Measurements from ENCODE around the gene DDI2. TPM values are rescaled to one million over a fixed set of nuclear protein-coding genes. Genes with fewer than 3 reads are reported as not detected.
A peak's percentile ranks its signal among the peaks of the same experiment; 100 is the strongest.

The DDI2 gene
- total RNA-seq, 1 experiment from 2014 or later: 9.4 TPM

DNA sequence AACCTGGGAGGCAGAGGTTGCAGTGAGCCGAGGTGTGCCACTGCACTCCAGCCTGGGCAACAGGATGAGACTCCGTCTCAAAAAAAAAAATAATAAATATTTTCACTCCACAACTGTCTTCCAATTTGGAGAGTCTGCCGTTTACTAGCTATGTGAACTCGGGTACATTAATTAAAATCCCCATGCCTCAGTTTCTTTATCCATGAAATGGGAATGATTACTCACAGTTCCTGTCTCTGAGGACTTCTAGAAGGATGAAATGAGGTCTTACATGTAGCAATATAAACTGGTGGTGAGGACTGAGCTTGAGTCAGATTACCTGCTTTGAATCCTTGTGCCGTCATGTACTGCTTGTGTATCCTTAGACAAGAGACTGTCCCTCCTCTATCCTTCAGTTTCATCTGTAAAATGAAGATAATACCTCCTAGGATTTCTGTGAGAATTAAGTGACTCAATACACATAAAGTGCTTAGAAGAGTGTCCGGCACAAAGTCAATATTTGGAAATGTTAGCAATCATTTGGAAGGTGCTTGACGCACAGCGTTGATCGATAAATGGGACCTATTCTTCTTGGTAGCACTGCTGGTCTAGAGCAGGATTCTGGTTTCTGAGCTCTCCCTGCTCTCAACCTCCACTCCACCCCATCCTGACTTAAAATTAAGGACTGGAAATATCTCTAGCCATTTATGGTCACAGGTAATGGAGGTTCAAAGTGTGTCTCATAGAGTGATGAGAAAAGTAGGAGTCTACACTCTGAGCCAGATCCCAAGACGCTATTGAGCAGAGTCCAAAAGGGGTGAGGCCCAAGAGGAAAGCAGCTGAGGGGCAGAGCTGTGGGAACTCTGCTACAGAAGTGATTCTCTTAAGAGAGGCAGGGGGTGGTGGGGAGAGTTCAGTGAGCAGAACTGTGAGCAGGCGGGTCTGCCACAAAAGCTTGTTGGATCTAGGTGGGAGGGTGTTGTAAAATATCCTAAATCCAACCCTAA lies 11.6 kb upstream of the DDI2 start:
- no peak for DNase-seq (ENCODE audit: low read depth)

- no peak for DNase-seq (ENCODE audit: low read depth)
These were observed 7.6 kb upstream of the DDI2 start for GRCh38 chr1:15609631-15610030.

GRCh38 chr1:15610167-15610566 lies 7.1 kb upstream of the DDI2 start:
- DNase-seq (ENCODE audit: low read depth): no peak

DNA sequence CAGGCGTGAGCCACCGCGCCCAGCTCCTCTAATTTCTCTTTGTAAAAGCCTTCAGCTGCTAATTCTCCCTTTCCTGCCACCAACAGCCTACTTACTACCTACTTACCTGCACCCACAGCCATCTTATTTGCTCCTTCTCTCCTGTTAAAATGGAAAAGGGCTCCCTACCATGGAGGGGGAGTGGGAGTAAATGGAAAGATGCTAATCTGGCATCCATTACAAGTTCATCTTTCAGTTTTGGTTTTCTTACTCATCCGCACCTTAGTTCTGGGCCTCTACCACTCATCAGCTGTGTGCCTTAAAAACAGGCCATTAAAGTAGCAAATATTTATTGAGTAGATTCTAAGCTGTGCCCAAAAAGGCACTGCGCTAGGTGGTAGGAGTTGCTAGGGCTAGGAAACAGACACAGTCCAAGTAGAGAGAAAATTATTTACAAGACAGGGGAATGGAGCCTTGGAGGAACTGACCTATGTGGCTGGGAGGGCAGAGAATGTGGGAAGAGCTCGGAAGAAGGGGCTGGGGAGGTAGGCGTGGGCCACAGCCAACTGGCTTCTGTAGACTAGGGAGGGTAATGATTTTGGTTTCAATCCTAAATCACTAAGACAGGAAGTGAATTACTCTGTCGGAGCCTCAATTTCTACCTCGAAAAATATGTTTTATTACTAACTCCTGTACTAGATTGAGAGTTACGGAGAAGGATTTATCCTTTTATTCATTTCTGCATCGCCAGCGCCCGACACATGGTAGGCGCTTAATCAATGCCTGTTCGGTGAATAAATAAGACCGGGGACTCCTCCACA lies 685 bp upstream of the DDI2 start:
- peak; percentile 63 for DNase-seq (ENCODE audit: low read depth)

DNA sequence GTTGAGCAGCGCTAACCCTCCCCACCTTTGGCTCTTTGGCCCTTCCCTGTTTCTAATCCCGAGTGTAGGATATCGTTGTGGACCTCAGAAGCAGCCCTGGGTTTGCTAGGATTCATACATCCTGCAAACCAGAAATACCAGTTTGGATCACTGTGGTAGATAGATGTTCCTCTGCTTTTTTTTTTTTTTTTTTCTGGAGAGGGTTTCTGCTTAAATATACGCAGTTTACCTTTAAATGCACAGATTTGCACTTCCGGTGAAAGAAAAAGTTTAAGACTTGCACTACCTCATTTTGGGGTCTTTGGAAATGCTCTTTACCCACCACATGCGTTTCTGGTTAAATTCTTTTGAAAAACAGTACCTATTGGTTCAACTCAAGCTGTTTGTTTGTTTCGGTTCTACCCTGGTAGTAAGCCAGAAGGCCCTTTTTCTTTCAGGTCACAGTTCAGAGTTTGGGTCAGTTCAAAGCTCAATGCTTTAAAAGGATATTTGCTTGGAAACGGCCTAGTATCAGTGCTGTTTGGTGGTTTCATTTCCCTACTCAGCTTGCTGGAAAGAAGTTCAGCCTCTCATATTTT lies 908 bp downstream of the DDI2 start:
- DNase-seq (ENCODE audit: low read depth): no peak

DNA sequence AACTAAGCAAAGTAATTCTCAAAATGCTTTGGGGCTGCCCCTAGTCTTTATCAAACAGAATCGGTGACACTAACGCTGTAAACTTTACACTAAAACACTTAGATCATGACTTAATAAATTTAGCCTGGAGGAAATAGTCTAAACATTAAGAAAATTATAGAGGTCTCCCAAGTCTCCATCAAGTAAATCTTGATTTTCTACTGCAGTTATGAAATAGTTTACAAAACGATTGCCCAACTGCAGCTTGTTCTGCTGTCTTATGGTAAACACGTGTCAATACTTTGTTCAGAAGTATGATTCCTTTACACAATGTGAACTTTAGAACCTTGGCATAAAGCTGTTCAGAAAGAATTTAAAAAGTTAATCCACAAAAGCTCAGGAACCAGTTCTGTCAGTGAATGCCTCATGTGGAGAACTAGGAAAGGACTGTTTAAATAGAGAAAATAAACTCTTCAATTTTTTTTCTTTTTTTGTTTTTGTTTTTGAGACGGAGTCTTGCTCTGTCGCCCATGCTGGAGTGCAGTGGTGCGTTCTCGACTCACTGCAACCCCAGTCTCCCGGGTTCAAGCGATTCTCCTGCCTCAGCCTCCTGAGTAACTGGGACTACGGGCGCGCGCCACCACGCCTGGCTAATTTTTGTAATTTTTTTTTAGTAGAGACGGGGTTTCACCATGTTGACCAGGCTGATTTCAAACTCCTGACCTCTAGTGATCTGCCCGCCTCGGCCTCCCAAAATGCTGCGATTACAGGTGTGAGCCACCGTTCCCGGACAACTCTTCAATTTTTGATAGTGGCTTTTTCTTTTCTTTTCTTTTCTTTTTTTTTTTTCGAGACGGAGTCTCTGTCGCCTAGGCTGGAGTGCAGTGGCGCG lies 1.6 kb downstream of the DDI2 start:
- no peak for DNase-seq (ENCODE audit: low read depth)

DNA sequence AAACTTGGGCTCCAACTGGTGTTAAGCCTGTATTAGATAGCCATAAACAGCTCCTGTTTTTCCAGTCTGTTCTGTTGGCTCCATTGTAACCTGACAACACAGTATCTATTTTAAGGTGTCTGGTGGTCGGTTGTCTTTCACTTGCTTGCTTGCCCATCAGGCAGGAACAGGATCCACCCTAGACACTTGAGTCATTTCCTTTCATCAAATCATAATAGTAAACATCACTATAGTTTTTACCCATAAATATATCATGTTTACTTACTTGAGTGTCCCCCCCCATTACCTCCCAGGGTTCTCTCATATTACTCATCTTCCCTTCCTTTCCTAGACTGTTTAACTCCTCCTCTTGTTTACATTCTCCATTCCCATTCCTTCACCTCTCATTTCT lies 2.9 kb downstream of the DDI2 start:
- peak; percentile 68 for DNase-seq (ENCODE audit: low read depth)

DNA sequence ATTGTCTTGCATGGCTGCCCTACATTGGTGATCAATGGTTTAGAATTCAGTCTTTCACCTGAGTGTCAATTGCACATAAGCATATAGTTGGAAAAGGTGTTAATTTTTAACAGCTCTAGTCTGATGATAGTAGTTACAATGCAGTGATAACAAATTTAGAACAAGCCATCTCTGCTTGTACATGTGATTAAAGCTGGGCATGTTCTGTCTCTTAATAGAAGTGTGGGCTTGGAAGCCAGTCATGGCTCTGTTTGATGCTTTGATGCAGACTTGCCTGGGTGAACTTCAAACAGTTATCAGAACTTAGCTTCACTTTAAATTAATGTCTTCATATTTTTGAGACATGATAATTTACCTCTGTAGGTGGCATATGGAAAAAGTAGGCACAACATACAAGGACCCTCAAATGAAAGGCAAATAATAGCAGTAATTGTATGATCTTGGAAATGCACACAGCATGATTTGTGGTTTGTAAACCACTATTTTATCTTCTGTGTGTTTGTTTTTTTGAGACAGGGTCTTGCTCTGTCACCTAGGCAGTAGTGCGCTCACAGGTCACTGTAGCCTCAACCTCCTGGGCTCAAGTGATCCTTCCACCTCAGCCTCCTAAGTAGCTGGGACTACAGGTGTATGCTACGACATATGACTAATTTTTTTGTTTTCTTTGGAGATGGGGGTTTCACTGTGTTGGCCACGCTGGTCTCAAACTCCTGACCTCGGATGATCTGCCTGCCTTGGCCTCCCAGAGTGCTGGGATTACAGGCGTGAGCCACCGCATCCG lies 3.8 kb downstream of the DDI2 start:
- no peak for DNase-seq (ENCODE audit: low read depth)

GRCh38 chr1:15621975-15622374 lies 4.7 kb downstream of the DDI2 start:
- no peak for DNase-seq (ENCODE audit: low read depth)

DNA sequence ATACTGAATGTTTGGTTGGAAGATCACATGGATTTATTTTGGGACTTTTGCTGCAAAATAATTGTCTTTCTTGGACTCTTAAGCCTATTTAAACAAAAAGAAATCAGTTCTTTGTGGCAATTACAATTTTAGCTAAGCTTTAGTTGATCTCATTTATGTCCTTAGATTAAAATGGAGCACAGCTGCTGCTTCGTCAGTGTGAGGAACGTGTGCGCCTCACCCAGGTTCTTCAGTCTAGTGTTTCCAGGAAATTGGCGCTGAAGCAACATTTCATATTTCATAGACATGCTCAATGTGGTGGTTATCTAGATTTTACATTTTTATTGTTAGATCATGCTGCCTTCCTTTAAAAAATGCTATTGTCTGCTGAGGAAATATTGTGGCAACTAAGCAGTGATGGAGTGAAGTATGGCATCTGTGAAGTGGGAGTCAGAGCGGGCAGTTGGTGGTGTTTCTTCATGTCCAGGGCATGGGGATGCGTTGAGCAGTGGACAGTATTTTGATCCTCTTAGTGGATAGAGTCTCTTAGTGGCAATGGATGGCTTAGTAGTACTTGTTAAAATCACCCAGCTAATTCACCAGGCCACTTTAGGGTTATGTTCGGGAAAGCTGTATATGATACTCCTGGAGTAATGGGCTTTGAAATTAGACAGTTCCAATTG lies 5.6 kb downstream of the DDI2 start:
- DNase-seq (ENCODE audit: low read depth): no peak

DNA sequence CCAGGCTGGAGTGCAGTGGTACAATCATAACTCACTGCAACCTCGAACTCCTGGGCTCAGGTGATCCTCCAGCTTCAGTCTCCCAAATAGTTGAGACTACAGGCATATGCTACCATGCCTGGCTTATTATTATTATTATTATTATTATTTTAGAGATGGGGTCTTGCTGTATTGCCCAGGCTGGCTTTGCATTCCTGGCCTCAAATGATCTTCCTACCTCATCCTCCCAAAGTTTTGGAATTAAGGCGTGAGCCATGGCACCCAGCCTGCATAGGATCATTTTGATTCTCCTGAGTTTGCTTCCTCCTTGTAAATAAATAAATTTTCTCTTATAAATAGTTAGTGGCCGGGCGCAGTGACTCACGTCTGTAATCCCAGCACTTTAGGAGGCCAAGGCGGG lies 6.2 kb downstream of the DDI2 start:
- no peak for DNase-seq (ENCODE audit: low read depth)

GRCh38 chr1:15624133-15624714 lies 7.0 kb downstream of the DDI2 start:
- no peak for DNase-seq (ENCODE audit: low read depth)

- no peak for DNase-seq (ENCODE audit: low read depth)
These were observed 8.0 kb downstream of the DDI2 start for GRCh38 chr1:15625056-15625917.

- no peak for DNase-seq (ENCODE audit: low read depth)
These were observed 9.2 kb downstream of the DDI2 start for GRCh38 chr1:15626269-15626950.

- no peak for DNase-seq (ENCODE audit: low read depth)
These were observed 10.2 kb downstream of the DDI2 start for GRCh38 chr1:15627343-15627988.

DNA sequence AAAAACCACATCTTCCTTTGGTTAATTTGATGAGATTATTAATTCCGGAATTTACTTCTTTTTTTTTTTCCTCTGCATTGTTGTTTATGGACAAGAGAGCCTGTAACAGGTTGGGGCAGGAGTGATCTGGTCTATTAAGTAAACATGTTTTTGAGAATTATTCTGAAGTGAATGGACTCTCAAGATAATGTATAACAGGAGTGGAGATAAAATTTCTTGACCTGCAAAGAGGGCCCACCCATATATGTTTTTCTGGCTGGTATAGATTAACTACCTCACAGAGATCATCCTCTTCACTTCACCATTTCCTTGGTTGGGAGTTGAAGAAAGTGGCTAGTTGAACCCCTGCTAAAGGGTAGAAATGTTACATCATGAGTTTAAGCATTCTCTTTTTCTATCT lies 10.7 kb downstream of the DDI2 start:
- DNase-seq (ENCODE audit: low read depth): no peak

DNA sequence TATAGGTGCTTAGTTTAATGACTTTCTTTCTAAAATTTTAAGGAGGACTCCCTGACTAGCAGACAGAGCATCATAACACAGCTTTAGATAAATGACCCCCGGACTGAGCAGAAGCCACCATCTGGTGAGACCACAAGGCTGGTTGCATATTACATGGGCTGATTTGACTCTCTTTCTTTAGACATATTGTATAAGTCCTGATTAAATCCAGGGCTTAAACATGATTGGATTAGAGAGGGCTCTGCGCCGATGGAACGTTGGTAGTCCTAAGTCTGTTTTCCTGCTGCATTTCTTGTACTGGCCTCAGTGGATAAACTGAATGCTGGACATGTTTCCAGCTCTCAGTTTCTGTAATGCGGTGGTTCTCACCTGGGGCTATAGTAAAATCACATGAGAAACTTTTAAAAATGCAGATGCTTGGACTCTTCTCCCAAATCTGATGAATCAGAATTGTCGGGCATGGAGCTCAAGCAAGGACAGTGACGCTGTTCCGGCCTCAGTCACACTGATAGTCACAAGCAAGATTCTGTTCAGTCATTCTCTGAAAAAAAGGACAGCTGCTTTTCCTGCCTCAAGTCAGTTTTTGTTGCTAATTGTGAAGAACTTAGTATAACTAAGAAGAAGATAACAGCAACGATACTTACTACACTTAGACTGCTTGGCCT lies 16.6 kb downstream of the DDI2 start:
- DNase-seq (ENCODE audit: low read depth): no peak

Data from Daoy (cell line).